Parathyroid adenoma (tissue), 2 donors: Measurements from ENCODE around the gene PPP2R1B.
A peak's percentile ranks its signal among the peaks of the same experiment; 100 is the strongest.

Experiments
- H2AFZ ChIP-seq: fragments of 300-600 bp; sonication (generic); one replicate; pipeline ENCODE4 v1.7.0; 2017; ENCODE audit warnings: antibody characterized with exemption, mild to moderate bottlenecking
- H3K27ac ChIP-seq: fragments of 300-600 bp; sonication (generic); one replicate; pipeline ENCODE4 v1.7.0; 2017
- H3K27me3 ChIP-seq: fragments of 300-600 bp; sonication (generic); one replicate; pipeline ENCODE4 v1.7.0; 2017; ENCODE audit warnings: low read length; ENCODE audit not compliant: control insufficient read depth, insufficient read depth
- H3K36me3 ChIP-seq: fragments of 300-600 bp; sonication (generic); one replicate; pipeline ENCODE4 v1.7.0; 2017; ENCODE audit warnings: low read length; ENCODE audit not compliant: control insufficient read depth, insufficient read depth
- H3K4me1 ChIP-seq: fragments of 300-600 bp; sonication (generic); one replicate; pipeline ENCODE4 v1.7.0; 2017; ENCODE audit warnings: control low read depth
- H3K4me2 ChIP-seq: fragments of 300-600 bp; sonication (generic); one replicate; pipeline ENCODE4 v1.7.0; 2017; ENCODE audit warnings: low read length
- H3K4me3 ChIP-seq: fragments of 300-600 bp; sonication (generic); one replicate; pipeline ENCODE4 v1.7.0; 2017; ENCODE audit warnings: low read depth, low read length
- H3K79me2 ChIP-seq: fragments of 300-600 bp; sonication (generic); one replicate; pipeline ENCODE4 v1.7.0; 2017; ENCODE audit warnings: control low read depth
- H3K9ac ChIP-seq: fragments of 300-600 bp; sonication (generic); one replicate; pipeline ENCODE4 v1.7.0; 2017; ENCODE audit warnings: mild to moderate bottlenecking
- H3K9me3 ChIP-seq: fragments of 300-600 bp; sonication (generic); one replicate; pipeline ENCODE4 v1.7.0; 2017; ENCODE audit warnings: low read length; ENCODE audit not compliant: control insufficient read depth
- CTCF ChIP-seq: fragments of 300-600 bp; sonication (generic); IDR thresholded peaks from one replicate; pipeline ENCODE4 v1.7.0; 2017; ENCODE audit warnings: antibody characterized with exemption, mild to moderate bottlenecking
- donor health status: primary hyperparathyroidism.

Gene PPP2R1B

DNA sequence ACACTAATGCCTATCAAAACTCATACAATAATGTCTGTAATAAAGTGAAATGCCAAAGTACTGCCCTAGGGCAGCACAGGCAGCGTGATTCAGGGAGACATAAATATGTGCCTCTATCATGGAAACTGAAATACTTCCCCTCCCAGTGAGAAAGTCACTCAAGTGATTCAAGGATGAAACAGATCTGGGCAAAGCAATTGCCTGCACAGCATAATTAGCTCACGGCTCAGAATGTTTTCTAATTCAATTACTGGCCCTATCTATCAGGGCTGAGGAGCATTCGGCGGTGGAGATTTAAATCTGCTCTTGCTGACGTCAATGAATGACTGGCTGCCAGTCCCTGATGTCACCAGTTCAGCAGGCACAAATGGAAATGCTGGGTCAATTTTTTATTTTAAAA lies 27.7 kb upstream of the PPP2R1B start:
- H3K27ac ChIP-seq = peak overlapping the region; percentile 19
- H3K36me3 ChIP-seq = no peaks in the 10 kb centered on the region
- TF ChIP-seq CTCF = no peak
- H3K4me2 ChIP-seq = peak overlapping the region; percentile 35
- no peaks in the 10 kb centered on the region for H3K9me3 ChIP-seq
- H3K79me2 ChIP-seq = no peaks in the 10 kb centered on the region
- H3K4me1 ChIP-seq = peaks cover 3% of the 10 kb centered on the region
- H3K4me3 ChIP-seq = no peak overlapping the region
- no peak overlapping the region for H2AFZ ChIP-seq
- H3K27me3 ChIP-seq = no peaks in the 10 kb centered on the region
- H3K9ac ChIP-seq = no peak overlapping the region

DNA sequence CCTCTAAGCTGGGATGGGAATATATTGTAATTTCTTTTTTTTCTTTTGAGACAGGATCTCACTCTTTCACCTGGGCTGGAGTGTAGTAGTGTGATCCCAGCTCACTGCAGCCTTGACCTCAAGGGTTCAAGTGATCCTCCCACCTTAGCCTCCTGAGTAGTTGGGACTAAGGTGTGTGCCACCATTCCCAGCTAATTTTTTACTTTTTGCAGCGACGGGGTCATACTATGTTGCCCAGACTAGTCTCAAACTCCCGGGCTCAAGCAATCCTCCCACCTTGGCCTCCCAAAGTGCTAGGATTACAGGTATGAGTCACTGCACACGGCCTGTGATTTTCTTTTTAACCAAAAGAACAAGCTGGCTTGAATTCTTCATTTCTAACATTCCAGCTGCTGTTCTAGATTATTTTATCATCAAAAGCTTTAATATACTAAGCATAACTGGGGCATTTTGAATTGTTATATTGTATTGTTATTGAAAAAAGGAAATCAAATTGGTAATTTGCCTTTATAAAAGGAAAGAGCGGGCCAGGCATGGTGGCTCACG lies 26.8 kb upstream of the PPP2R1B start:
- Histone ChIP-seq H2AFZ (no peak overlapping the region), H3K4me1 (peaks cover 3% of the 10 kb centered on the region), H3K27ac (no peak overlapping the region), H3K4me2 (no peak overlapping the region), H3K4me3 (no peak overlapping the region), H3K36me3 (no peaks in the 10 kb centered on the region), H3K79me2 (no peaks in the 10 kb centered on the region), H3K9me3 (no peaks in the 10 kb centered on the region), H3K9ac (no peak overlapping the region), H3K27me3 (no peaks in the 10 kb centered on the region)
- TF ChIP-seq CTCF = no peak

- H3K4me1 ChIP-seq = peaks cover 3% of the 10 kb centered on the region
- no peaks in the 10 kb centered on the region for H3K27me3 ChIP-seq
- no peaks in the 10 kb centered on the region for H3K79me2 ChIP-seq
- H3K4me2 ChIP-seq = no peak overlapping the region
- H2AFZ ChIP-seq = no peak overlapping the region
- no peak overlapping the region for H3K27ac ChIP-seq
- no peaks in the 10 kb centered on the region for H3K36me3 ChIP-seq
- TF ChIP-seq CTCF = no peak
- no peaks in the 10 kb centered on the region for H3K9me3 ChIP-seq
- H3K9ac ChIP-seq = no peak overlapping the region
- no peak overlapping the region for H3K4me3 ChIP-seq
Observed at GRCh38 chr11:111792314-111792713, 26.1 kb upstream of the PPP2R1B start.

GRCh38 chr11:111788464-111788863 lies 22.3 kb upstream of the PPP2R1B start:
- H3K9me3 ChIP-seq = no peaks in the 10 kb centered on the region
- H3K4me2 ChIP-seq = no peak overlapping the region
- no peaks in the 10 kb centered on the region for H3K4me1 ChIP-seq
- no peak overlapping the region for H3K27ac ChIP-seq
- H3K36me3 ChIP-seq = no peaks in the 10 kb centered on the region
- H2AFZ ChIP-seq = no peak overlapping the region
- H3K27me3 ChIP-seq = no peaks in the 10 kb centered on the region
- TF ChIP-seq CTCF = no peak
- no peaks in the 10 kb centered on the region for H3K79me2 ChIP-seq
- H3K4me3 ChIP-seq = no peak overlapping the region
- no peak overlapping the region for H3K9ac ChIP-seq

DNA sequence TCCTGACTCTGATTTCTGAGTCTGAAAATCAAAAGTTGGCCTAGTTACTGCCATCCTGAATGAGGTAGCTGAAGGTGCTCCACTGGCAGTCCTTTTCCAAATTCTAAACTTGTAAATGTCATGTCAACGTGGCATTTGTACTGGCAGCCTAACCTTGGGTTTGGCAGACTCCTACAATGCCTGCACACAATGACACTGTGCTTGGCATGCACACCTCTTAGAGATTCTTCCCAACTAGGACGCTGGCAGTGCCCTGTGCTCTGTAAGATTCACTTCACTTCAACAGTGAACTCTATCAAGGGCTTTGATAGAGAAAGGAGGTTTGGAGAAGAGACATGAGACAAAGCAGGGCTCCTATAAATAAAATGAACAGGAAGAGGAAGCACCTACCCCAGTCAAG lies 21.9 kb upstream of the PPP2R1B start:
- Histone ChIP-seq H3K27ac (no peak overlapping the region), H3K36me3 (no peaks in the 10 kb centered on the region), H3K4me3 (no peak overlapping the region), H3K27me3 (no peaks in the 10 kb centered on the region), H3K4me2 (no peak overlapping the region), H2AFZ (no peak overlapping the region), H3K79me2 (no peaks in the 10 kb centered on the region), H3K4me1 (no peaks in the 10 kb centered on the region), H3K9me3 (no peaks in the 10 kb centered on the region), H3K9ac (no peak overlapping the region)
- TF ChIP-seq CTCF = no peak
